NCI-H146 treated with DMSO at 0.1 percent for 48 hours (cell line): ENCODE results near the gene MAS1.
"Not testable (repeated sequence)": the region's sequence is repeated elsewhere in the genome, so short reads cannot be mapped to it uniquely, and the experiment has no call there.

Experiments
- DNase-seq: peaks from one replicate; lab custom pipeline; 2025; ENCODE audit not compliant: unreplicated experiment; lab: John Stamatoyannopoulos, UW

MAS1 gene

GRCh38 chr6:159915397-159915796 is 24.6 kb downstream of the MAS1 start:
- no peak for DNase-seq

- no peak for DNase-seq
These were observed 25.4 kb downstream of the MAS1 start for GRCh38 chr6:159916237-159916636.

- DNase-seq: no peak
These were observed 26.0 kb downstream of the MAS1 start for GRCh38 chr6:159916752-159917151.

GRCh38 chr6:159919011-159919511 is 28.3 kb downstream of the MAS1 start:
- DNase-seq: no peak

- DNase-seq: no peak
These were observed 29.0 kb downstream of the MAS1 start for GRCh38 chr6:159919800-159920199.

- DNase-seq: not testable (repeated sequence)
These were observed 33.4 kb downstream of the MAS1 start for GRCh38 chr6:159924150-159924549.

GRCh38 chr6:159926542-159927203 is 35.9 kb downstream of the MAS1 start:
- DNase-seq: no peak

- DNase-seq: no peak
These were observed 39.0 kb downstream of the MAS1 start for GRCh38 chr6:159929819-159930218.

- DNase-seq: no peak
These were observed 40.3 kb downstream of the MAS1 start for GRCh38 chr6:159931112-159931511.

GRCh38 chr6:159931846-159932245 is 41.1 kb downstream of the MAS1 start:
- DNase-seq: no peak

- DNase-seq: no peak
These were observed 42.3 kb downstream of the MAS1 start for GRCh38 chr6:159933077-159933476.

- DNase-seq: no peak
These were observed 43.4 kb downstream of the MAS1 start for GRCh38 chr6:159934181-159934580.

- DNase-seq: no peak
These were observed 44.3 kb downstream of the MAS1 start for GRCh38 chr6:159935065-159935464.

- no peak for DNase-seq
These were observed 44.8 kb downstream of the MAS1 start for GRCh38 chr6:159935633-159936032.

- no peak for DNase-seq
These were observed 48.8 kb downstream of the MAS1 start for GRCh38 chr6:159939591-159940016.
